ENCODE data around the gene FAM110A.
"Not testable (repeated sequence)": the region's sequence is repeated elsewhere in the genome, so short reads cannot be mapped to it uniquely, and the experiment has no call there.

FAM110A gene

DNA sequence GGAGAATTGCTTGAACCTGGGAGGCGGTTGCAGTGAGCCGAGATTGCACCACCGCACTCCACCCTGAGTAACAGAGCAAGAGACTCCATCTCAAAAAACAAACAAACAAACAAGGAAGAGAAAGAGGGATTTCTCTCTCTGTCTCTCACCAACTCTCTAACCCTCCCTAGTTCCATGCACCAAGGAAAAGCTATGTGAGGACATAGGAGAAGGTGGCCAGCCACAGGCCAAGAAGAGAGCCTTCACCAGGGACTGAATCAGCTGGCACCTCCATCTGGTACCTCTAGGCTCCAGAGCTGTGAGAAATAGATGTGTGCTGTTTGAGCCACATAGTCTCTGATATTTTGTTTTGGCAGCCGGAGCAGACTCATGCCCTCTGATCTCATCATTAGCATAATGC, 9.0 kb upstream of the FAM110A start:
- no peak for DNase-seq

DNA sequence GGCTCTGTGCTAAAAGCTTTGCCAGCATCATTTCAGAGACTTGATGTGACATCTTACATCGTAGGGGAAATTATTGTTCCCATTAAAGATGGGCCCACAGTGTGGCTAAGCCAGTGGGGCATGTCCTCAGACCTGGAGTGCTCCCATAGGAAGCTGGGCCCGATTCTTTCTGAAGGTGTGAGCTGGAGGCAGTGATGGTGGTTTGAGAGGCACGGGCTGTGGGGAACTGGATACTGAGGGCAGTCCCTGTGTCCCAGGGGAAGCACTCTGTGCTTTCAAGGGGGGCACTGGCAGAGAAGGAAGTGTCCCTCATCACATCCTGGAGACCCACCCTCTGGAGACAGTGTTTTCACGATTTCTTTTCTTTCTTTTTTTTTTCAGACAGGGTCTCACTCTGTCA, 8.6 kb upstream of the FAM110A start:
- no peak for DNase-seq

DNA sequence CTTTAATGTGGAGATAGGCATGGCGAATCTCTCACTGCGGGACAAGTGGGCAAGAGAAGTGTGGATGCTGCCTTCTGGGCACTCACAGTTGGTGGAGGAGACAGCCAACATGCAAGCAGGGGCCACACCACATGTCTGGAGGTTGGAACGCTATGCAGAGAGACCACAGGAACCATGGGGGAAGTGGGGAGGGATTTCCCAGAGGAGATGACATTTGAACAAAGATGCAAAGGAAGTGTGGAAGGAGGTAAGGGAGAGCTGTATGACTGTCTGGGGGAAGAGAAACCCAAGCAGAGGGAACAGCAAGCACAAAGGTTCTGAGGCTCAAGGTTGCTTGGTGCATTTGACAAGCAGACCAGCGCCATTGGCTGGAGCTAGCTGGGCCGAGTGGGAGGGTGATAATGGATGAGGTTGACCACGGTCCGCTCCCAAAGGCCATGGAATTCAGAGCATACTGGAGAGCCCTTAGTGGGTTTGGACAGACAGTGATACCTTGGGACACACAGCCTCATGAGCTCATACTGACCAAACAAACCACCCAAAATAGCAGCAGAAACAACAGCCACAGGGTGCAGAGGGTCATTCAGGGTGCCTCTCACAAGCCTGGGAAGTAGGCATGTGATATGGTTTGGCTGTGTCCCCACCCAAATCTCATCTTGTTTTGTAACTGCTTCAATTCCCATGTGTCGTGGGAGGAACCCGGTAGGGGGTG, 7.6 kb upstream of the FAM110A start:
- DNase-seq = no peak

DNA sequence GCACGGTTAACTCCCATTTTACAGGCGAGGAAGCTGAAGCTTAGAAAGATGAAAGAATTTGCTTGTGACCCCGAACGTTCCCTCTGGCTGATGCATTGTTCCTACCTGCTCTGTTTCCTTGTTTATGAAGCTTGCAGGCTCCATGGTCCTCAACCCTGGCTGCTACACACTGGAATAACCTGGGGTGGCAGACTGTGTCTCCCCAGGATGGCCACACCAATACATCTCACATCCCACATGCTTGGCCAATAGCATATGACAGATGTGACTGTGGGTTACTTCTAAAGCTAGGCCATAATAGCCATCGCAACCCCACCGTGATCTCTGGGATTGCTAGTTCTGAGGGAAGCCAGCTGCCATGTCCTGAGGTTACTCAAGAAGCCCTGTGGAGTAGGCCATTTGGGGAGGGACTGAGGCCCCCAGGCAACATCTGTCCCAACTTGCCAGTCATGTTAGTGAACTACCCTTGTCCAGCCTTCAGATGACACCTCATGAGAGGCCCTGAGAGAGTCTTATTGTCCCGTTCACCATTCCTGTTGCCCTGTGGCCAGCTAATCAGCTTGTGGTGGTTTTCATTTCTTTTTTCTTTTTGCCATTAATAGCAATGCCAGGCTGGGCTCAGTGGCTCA, 6.7 kb upstream of the FAM110A start:
- no peak for DNase-seq

DNA sequence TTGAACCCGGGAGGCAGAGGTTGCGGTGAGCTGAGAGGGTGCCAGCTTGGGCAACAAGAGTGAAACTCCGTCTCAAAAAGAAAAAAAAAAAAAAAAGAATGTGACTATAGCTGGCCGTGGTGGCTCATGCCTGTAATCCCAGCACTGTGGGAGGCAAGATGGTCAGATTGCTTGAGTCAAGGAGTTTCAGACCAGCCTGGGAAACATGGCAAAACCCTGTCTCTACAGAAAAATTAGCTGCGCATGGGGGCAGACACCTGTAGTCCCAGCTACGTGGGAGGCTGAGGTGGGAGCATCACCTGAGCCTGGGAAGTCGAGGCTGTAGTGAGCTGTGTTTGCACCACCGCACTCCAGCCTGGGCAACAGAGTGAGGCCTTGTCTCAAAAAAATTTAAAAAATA, 5.5 kb upstream of the FAM110A start:
- not testable (repeated sequence) for DNase-seq

DNA sequence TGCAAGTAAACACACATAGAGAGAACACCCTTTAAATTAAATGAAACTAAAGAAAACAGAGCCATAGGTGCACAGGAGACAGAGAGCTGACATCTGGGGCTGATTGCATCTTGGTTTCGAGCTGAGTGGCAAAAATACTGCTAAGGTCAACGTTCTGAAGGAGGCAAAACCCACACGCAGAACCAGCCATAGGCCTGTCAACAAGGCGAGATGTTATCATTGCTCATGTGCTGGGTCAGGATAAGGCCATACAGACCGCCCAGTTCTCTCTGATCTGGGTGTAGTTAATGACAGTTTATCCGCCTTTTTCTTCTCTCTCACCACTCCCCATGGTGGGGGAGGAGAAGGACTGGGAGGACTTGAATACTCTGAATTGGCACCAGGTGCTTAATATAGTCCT, 4.5 kb upstream of the FAM110A start:
- DNase-seq = no peak

DNA sequence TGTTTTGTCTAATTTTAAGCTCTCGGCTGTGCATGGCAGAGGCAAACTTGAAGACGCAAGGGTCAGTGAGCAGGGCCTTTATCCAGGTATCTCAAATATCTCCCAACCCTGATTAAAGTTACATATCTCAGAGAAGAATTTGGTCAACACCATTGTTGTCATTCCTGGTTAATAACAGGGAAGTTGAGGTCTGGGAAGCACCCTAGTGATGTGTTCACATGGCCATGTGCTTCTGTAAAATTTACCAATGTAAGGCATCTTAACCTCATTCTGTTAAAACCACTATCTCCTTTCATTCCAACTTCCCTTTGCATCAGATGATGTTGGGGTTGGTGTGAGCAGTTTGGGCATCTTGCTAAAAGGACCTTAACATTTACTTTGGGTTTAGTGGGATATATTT, 4.0 kb upstream of the FAM110A start:
- no peak for DNase-seq

DNA sequence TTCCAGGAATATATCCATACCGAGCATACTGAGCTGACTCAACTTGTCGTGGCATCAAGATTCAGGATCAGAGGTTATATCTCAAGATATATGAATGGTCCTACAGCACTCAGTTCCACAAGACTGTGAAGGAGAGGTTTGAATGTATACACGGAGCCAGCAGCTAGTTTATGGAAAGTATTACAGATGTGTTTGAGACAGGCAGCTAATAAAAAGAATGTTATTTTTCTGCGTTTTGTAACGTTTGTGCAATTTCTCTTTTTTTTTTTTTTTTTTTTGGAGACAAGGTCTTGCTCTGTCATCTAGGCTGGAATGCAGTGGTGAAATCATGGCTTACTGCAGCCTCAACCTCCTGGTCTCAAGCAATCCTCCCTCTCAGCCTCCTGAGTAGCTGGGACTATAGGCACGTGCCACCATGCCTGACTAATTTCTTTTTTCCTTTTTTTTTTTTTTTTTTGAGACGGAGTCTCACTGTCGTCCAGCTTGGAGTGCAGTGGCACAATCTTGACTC, 3.4 kb upstream of the FAM110A start:
- DNase-seq = no peak

DNA sequence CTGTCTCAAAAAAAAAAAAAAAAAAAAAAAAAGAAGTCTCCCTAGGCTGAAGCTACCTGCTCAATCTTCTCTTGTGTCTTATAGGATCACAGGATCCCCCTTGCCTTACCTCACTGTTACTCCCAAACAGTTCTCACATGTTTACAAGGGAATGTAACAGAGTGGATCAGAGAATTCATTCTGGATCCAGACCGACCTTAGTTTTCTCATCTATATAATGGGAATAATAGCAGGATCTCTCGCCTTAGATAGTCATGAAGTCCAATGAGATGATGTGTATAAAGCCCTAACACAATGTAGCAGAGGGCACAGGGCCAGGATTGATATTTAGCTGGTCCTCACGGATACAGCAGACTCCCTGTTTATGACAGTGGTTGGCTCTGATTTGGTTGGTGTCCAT, 2.3 kb upstream of the FAM110A start:
- no peak for DNase-seq

DNA sequence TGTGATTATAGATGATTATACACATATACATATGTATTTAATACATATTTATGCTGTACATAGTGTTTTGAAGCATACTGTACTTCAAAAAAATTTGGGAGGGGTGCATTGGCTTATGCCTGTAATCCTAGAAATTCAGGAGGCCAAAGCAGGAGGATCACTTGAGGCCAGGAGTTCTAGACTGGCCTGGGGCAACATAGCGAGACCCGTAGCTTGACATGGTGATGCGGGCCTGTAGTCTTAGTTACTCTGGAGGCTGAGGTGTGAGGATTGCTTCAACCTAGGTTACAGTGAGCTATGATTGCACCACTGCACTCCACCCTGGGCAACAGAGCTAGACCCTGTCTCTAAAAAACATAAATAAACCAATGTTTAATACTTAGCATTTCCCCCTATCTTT, 1.6 kb upstream of the FAM110A start:
- DNase-seq = no peak

DNA sequence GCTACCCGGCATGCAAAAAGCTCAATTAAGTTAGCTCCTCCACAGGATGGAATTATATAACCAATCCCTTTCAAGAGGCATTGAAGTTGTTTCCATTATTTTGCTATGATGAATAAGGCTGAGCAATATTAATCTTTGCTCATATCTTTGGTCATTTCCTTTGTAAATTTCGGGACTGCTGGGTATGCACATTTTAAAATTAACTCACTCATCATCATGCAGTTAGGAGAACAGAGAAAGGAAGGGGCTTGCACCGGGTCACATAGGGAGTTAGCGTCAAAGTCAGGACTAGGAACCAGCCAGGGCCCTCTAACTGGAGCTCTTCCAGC, 430 bp upstream of the FAM110A start:
- DNase-seq = no peak

DNA sequence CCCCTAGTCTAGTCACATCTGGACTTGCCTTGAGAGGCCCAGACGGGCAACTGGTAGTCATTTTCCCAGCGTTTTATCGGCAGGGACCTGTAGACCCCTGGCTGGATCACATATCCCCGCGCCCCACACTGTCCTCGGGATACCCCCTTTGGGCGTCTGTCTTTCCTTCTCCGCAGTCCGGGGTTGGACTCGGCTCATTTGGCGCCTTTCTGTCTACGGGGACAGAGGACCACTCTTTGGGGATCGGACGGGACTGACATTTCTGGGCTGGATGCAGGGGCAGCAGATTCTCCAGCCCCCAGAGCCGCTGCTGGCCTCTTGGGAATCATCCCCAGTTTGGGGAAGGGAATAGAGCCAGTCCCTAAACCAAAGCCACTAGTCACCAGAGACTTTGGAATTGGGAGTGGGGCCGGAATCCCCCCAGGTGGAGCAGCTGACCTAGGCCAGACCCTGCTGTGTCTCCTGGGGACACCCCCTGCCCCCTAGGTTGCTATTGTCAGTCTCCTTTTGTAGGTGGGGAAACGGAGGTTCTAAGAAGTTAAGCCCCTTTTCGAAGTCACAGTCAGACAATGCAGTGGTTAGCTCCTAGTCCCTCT, 734 bp downstream of the FAM110A start:
- DNase-seq = no peak

DNA sequence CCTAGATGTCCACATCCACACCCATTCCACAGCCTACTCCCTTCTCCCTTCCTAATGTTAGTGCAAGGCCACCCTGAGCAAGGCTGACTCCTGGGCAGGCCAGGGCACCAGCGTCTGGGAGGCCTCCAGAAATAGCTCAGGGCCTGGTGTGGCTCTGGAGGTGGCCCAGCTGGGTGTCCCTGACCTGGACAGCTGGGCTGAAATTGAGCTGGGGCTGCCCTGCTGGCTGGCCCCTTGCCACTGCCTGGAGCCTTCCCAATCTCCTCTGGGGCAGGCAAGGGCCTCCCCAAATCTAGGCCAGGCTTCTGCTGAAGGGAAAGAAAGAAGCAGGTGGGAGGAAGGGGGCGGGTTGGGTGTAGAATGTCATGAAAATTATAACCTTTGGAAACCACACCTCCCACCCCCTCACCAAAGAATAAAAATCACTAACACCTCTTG, 2.1 kb downstream of the FAM110A start:
- DNase-seq = no peak

DNA sequence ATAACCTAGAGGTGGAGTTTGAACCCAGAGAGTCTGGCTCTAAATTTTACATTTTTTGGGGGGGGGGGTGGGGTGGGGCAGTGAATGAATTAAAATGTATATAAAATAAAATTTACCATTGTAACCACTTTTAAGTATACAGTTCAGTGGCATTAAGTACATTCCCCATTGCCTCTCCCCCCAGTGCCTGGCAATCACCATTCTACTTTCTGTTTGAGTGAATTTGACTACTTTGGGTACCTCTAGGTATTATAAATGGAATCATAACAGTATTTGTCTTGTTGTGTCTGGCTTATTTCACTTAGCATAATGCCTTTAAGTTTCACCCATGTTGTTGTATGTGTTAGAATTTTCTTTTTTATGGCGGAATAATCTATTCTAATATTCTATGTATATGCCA, 2.7 kb downstream of the FAM110A start:
- no peak for DNase-seq

DNA sequence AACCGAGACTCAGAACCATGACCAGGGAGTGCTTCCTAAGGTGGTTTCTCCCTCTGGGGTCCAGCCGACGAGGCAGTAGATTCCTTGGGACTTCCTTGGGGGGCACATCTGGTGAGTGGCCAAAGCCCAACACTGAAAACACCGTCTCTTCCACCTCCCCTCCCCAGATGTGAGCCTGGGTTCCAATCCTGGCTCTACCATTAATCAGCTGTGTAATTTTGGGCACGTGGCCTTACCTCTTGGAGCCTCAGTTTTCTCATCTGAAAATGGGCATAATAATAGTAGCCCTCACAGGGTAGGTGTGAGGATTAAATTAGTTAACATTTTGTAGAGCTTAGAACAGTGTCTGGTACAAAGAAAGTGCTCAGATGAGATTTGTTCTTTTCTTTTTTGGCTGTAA, 5.5 kb downstream of the FAM110A start:
- DNase-seq = no peak

DNA sequence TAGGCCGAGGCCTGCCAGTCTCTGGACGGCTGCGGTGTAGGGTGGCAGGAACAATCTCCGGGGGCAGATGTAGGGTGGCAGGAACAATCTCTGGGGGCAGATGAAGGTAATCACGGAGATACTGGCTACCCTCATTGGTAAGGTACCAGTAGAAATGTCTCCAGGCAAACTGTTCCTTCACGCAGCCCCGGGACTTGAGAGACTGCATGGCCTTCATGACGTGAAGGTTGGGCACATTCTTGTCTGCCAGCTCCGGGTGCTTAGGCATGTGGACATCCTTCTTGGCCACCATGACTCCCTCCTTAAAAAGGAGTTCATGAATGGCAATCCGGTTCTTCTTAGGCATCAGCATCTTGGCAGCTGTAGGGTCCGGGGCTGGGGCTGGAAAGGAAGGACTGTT, 6.1 kb downstream of the FAM110A start:
- DNase-seq = no peak

DNA sequence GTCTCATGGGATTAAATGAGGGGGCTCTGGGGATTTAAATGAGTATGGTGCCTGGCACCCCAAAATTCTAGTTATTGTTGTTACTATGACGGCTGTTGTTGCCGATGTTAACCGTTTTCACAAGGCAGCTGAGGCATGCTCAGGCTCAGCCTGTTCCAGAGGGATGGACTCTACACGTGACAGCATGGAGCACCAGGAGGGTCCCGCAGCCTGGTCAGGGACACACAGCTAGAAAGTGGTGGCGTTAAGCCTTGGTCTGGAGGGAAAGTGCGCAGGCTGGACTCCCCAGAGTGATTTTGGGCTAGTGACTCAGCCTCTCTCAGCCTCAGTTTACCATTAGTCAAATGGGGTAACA, 7.0 kb downstream of the FAM110A start:
- DNase-seq = no peak

DNA sequence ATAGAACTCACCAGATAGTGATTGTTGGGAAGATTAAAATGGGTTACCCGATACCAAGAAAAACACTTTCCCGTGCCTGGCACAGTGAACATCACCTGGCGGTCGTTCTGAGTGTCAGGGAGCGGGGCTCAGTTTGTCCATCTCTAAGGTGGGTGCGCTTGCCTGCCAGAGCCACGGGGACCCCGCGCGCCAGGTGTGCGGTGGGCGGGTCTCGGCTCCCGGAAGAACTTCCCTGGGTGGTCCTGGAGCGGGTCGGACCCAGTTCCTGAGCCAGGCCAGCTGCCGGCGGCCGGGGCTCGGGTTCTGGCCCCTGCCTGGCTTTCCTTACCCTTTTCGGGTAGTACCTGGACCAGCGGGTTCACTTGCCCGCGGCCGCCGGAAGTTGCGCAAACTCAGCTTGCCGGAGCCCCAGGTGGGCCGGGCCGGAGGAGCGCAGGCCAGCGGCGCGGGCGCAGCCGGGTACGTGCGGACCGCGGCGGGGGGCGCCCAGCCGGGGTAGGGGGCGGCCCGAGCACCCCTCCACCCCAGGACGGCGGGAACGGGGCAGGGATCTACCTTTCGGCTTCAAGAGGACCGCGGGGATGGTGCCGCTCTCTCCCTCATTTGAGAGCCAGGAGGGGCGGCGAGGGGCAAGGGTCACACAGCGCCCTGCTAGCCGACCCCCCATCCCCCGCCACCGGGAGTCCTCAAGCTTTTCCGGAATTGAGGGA, 7.5 kb downstream of the FAM110A start:
- DNase-seq = no peak

DNA sequence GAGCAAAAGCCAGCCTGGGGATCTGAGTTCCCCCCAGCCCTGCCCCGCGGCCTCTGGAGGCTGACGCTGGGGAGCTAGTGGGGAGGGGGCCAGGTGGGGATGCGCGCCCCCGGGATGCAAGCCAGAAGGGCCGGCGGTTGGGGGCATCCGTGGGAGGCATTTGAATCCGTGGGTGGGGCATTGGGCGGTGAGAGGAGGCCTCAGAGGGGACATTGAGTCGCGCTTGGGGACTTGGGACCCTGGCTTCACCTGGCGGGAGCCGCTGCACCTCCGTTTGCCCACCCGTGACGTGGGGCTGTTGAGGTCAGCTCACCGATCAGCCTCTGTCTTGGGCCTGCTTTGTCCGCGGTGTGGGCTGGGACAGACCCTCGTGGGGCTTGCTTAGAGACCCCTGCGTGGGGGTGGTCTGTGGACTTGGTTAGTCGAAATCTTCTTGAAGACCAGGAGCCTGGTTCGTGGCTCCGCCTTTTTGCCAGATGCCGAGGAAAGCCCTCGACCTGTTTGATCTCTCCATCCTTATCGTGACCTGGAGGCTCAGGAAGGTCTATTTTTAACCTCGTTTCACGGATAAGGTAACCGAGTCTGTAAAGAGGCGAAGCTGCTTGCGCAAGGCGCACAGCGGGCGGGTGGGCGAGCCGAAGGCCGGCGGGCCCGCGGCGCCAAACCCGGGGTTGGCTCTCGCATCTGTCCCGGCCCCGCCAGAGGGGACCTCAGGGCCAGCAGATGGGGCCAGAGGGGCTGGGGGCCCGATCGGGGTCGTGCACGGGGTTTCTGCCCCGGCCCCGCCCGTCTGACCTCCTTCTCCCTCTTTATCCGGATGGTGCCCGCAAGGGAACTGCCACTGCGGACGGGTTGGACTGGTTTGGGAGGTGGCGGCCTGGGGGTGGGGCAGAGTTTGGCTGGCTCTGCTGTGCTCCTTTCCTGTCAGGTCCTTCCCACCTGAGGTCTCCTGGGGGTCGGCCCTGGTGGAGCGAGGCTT, 8.3 kb downstream of the FAM110A start:
- no peak for DNase-seq

DNA sequence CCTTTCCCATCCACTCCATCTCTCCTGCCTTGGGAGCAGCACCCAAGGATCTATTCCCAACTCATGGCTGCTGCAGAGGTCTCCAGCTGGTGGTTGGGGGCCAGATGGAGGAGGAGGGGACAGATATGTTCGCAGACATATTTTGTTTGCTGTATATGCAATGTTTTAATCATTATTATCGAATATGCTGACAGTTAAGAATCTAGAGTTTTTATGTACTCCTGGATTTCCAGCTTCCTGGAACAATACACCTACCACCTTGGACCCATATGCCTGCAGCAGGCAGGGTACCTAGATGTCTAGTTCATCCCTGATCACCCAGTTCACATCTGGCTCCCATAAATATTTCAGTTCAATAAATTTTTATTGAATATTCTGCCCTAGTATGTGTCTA, 9.0 kb downstream of the FAM110A start:
- no peak for DNase-seq

DNA sequence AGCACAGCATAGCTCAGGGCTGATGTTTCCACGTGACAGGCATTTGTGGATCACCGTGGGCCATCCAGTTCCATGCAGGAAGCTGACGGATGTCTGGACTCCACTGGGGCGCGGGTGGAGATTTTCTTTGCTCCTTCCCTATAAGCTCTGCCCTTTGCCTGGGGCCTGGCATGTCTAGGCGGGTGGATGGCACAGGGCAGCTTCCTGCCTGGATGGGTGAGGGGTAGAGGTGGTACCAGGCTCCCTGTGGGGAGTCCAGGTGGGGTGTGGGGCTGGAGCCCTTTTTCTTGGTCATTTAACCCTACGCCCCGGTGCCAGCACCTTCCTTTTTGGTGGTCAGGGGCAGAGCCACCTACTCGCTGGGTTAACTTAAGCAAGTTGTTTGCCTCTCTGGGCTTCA, 10.4 kb downstream of the FAM110A start:
- no peak for DNase-seq

DNA sequence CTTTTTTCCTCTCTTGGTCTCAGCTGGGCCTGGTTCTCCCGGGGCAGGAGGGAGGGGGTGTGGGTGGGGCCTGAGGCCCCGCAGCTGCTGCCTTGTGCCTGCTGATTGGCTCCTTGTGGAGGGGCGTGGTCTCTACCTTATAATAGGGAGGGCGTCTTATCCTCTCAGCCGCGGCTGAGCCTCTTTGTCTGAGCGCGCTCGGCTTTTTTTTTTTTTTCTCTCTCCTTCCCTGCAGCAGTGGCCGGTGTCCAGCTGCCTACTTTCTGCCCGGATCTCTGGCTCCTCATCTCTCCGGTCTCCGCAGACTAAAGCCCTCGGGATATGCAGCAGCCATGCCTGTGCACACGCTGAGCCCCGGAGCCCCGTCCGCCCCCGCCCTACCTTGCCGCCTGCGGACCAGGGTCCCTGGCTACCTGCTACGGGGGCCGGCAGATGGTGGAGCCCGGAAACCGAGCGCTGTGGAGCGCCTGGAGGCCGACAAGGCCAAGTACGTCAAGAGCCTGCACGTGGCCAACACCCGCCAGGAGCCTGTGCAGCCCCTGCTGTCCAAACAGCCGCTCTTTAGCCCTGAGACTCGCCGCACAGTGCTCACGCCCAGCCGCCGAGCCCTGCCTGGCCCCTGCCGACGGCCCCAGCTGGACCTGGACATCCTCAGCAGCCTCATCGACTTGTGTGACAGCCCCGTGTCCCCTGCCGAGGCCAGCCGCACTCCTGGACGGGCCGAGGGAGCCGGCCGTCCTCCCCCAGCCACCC, 11.1 kb downstream of the FAM110A start:
- DNase-seq = peak; percentile 75
